PFSK-1 (cell line): Measurements from ENCODE around the gene KLLN.

ENCODE experiments used
- FOXP2 ChIP-seq: optimal IDR thresholded peaks from 2 replicates; pipeline ENCODE3; 2011; ENCODE audit warnings: borderline replicate concordance, control low read depth, inconsistent platforms; ENCODE audit not compliant: insufficient read depth; ENCODE audit errors: extremely low read length, extremely low read depth
- POLR2AphosphoS5 ChIP-seq: IDR thresholded peaks from 2 replicates; pipeline ENCODE4 v1.6.1; 2012; ENCODE audit warnings: low read depth, mild to moderate bottlenecking, control low read depth, low read length, moderate library complexity

DNA sequence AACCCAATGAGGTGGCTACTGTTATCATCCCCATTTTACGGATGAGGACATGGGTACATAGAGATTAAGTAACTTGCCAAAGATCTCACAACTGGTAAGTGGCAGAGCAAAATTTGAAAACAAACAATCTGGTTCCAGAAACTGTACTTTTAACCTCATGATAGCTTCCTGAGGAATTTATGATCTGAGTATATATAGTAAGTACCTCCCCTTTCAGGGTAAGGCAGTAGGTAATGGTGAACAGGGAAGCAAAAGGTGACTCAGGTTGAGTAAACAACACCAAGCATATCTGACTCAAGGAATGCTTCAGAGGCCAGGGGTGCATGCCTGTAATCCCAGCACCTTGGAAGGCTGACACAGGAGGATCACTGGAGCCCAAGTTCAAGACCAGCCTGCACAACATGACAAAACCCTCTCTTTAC, 21.1 kb downstream of the KLLN start:
- TF ChIP-seq FOXP2 (no peak), POLR2AphosphoS5 (no peak)
